ENCODE results near the gene TRAF3IP3.
A peak's percentile ranks its signal among the peaks of the same experiment; 100 is the strongest.

The TRAF3IP3 gene

GRCh38 chr1:209741193-209741592 is 14.7 kb upstream of the TRAF3IP3 start:
- no peak for DNase-seq

- DNase-seq = no peak
Observed at GRCh38 chr1:209741889-209742288, 14.0 kb upstream of the TRAF3IP3 start.

DNA sequence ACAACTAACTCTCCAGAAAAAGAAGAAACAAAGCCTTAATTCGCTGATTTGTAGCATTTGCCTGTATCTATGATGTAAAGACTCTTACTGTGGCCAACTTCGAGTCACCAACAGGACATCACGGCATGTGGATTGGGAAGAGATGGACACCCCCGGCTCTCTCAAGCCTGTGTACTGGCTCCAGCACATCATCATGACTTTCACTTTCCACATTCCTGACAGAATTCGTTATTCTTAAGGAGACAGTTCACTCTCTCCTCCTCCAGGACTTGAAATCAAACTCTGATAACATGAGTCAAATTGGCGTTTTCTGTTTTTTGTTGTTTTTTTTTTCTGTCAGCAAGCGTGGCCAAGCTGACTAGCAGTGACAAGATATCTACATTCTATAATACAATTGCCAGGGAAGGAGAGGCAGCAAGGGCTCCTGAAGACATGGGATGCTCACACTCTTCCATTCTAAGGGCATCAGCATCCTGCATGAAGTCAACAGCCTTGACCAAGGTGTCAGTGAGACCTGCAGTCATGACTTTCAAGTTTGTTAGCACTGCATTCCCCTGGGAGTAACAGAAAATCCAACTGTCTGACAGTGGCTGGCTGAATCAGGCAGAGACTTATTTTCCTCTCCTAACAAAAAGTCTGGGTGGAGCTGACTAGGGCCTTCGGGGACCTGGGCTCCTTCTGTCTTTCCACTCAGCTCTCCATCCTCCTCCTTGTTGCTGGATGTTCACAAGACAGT is 13.3 kb upstream of the TRAF3IP3 start:
- DNase-seq = no peak

GRCh38 chr1:209743145-209743482 is 12.7 kb upstream of the TRAF3IP3 start:
- DNase-seq = no peak

GRCh38 chr1:209746451-209747165 is 9.2 kb upstream of the TRAF3IP3 start:
- no peak for DNase-seq

DNA sequence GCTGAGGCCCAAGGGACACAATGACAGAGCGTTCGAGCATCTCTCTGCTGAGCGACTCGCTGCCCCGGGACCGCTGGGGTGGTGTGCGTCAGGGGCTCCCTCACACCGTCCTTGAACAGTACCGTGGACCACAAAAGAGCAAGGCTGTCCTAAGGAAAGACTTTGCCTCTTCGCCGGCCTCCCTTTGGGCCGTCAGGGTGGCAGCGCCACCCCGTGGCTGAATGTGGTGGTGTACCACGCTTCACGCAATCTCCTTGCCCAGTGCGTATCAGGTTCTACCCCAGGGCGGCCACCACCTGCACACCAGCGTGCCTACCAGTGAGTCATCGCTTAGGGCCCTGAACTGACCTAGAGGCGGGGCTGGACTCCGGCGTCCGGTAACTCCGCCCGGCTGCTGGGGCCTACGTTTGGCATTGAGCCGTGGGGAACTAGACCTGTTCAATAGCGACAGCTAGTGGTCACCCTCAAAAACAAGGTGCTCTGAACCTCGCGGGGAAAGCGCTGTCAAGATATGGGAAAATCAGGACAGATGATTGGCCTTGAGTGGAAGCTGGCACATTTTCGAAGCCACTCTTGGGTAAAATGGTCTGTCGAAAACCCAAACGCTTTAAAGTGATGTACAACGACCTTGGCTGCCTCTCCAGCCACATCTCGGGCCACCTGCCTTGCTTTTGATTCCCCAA is 8.1 kb upstream of the TRAF3IP3 start:
- DNase-seq = peak; percentile 90 to 93

DNA sequence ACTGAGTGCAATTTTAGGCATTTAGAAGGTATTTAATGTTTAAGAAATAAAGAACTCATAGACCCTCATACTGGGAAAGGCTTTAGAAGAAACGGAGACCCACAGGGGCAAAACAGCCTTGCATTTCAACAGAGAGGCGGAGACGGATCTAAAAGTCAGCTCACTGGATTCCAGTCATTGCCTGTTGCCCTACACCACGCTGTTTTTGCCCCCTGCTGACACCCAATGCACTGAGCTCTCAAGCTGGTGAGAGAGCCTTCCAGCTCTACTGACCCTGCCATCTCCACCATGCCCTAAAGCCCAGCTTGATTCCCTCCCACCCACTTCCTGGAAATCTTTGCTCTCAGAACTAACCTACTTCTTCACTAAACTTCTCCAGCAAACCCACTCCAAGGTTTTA is 7.2 kb upstream of the TRAF3IP3 start:
- DNase-seq = no peak

GRCh38 chr1:209749205-209749604 is 6.6 kb upstream of the TRAF3IP3 start:
- DNase-seq = no peak

DNA sequence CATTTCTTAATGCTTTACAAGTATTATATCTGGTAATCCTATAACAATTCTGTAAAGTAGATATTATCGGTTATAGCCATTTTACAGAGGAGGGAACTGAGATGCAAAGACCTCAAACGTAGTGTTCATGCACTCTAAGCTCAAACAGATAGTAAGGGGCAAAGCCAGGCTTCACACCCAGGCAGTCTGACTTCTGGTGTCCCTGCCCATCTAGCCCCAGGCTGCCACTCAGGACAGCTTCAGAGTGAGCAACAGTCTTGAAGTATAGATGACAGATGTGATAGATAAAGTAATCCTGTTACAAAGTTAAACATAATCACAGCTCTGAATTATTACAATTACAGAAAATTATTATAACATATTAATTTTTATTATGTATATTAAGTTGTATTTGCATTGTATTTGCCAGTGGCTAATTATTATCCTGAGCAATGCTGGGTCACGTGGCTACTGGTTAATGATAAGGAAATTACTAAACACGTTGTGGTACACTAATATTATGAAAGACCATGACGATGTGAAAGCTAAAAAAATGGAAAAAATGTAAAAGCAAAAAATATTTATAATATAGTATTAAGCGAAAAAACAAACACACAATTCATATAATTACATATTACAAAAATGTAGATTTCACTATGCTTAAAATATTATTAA is 6.1 kb upstream of the TRAF3IP3 start:
- DNase-seq = no peak

DNA sequence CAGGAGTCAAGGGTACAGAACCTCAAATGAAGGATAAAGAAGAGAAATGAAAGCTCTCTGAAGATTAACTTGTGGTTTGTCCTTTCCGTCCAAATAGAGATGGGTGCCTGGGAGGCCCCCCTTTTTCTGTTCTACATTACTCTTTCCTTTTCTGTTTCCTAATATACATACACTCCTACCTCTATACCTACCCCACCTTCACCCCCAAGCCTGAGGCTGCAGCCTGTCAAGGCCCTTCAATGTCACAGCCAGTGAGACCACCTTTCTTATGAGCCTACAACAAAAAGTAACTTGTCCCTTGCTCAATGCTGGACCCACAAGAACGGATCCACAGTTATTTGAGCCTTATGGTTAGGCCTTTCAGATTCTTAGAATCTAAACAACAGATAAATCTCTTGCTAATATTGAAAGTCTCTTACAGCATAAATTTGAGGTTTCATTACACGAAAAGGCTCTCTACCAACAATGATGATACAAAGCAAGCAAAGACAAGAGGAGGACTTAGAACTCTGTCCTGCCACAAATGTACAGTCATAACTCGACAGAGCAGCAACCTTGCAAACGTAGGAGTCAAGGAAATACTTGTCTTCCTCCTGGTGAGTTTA is 4.1 kb upstream of the TRAF3IP3 start:
- DNase-seq = no peak

- DNase-seq = no peak
Observed at GRCh38 chr1:209752890-209753289, 3.0 kb upstream of the TRAF3IP3 start.

DNA sequence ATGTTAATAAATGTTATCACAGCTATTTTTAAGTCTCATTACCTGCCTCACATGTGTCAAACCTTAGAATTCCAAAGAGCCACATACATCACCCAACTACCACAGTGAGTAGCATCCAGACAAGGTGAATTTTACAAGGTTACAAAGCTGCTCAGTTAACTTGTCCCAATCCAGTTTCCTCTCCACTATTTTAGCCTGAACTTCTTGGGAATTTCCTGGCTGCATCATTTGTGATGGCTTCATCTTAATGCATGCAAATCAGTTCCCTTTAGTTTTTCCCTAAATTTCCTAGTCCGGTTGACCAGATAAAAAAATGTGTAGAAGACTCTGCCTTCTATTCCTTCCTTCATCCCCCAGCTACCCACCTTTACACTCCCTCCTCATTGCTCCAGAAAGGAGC is 597 bp upstream of the TRAF3IP3 start:
- no peak for DNase-seq

- peak; percentile 40 to 56 for DNase-seq
Observed at GRCh38 chr1:209756615-209757445, 977 bp downstream of the TRAF3IP3 start.

GRCh38 chr1:209758400-209758799 is 2.5 kb downstream of the TRAF3IP3 start:
- no peak for DNase-seq

GRCh38 chr1:209759829-209760359 is 4.0 kb downstream of the TRAF3IP3 start:
- DNase-seq = no peak

DNA sequence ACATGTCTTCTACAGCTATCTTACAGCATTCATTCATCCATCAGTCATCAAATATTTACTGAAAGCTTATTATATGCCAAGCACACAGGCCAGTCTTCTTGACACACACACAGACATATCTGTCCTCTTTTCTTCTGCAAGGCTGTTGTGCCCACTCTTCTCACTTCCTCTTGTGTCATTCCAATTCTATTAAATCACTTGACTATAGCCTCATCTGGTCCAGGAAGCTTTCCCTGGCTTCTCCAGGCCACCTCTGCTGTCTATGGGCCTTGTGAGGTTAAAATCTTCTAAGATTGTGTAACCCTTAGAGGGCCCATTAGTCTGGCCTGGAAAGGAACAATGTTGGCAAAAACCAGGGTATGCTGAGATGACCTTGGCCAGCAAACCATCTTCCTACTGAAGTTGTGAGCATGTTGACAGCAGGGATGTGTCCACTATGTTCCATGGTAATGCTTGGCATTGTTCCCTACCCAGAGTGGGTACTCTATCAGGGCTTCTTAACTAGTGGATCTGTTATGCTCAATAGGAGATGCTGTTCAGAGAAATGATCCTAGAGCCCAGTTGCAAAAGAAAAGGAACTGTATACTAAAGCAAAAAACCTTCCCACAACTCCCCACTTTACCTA is 5.3 kb downstream of the TRAF3IP3 start:
- no peak for DNase-seq

GRCh38 chr1:209766051-209766450 is 10.2 kb downstream of the TRAF3IP3 start:
- DNase-seq = peak in 1 of 2 donors; percentile 44

DNA sequence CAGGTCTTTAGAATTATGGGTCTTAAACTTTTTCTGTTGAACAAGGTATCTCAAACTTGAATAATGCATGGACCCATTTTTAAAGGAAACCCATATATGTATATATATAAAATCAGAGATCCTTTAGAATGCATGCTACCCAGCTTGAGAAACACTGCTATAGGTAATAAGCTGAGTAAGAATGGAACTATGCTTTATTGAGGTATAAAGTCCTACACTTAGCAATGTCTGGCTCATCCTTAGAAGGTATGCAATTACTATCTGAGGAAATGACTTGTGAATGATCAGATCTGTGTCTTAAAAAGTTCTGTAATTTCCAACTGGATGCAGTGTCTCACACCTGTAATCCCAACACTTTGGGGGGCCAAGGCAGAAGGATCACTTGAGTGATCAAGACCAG is 11.2 kb downstream of the TRAF3IP3 start:
- no peak for DNase-seq

- no peak for DNase-seq
Observed at GRCh38 chr1:209767706-209768105, 11.9 kb downstream of the TRAF3IP3 start.

- peak; percentile 81 to 82 for DNase-seq
Observed at GRCh38 chr1:209768354-209768774, 12.5 kb downstream of the TRAF3IP3 start.

GRCh38 chr1:209769171-209769904 is 13.5 kb downstream of the TRAF3IP3 start:
- DNase-seq = peak; percentile 73 to 75
